Measurements from ENCODE around the gene MACROD1. TPM values are rescaled to one million over a fixed set of nuclear protein-coding genes. Genes with fewer than 3 reads are reported as not detected.
"Not testable (repeated sequence)": the region's sequence is repeated elsewhere in the genome, so short reads cannot be mapped to it uniquely, and the experiment has no call there.

Gene MACROD1
- total RNA-seq, 1 donor from 2014 or later, result 9.3 TPM

- no peak for DNase-seq (ENCODE audit: low read depth)
Observed at GRCh38 chr11:64056861-64057260, 109.1 kb downstream of the MACROD1 start.

DNA sequence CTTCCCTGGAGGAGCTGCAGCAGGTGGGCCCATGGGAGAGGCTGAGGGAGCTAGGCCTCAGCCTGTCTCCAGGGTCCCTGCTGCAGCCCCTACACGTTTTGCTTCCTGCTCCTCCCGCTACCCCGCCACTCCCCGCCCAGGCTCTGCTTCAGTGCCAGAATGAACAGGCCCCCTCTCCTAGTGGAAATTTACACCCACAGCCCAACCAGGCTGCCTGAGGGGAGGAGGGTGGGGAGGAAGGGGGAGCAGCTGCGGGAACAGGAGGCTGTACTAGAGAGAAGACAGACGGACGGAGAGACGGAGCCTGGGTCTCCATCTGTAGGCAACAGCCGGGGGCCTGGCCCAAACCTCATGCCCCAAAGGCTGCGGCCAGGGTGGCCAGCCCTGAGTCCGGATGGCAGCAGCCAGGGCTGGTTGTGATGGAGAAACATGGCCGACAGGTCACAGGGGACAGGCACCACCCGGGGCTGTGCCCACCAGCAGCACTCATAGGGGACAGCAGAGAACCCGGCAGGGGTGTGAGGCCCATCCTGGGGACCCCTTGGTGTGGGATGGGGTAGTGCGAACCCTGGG, 109.6 kb downstream of the MACROD1 start:
- no peak for DNase-seq (ENCODE audit: low read depth)

DNA sequence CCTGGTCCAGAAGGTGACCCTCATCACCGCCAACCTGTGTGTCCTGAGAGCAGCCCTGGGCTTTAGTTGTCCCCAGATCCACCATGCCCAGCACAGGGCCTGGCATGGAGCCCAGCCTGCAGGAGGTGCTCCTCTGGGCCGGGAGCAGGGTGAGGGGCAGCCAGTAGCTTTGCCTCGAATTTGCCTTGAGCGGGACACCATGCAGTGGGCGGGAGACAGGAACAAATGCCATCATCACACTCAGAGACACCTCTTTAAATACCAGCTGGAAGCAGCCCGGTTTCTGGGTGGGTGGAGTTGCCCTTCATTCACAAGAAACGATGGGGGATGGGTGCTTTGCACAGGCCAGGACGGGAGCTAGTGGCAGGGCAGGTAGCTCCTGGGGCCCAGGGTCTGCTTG, 110.8 kb downstream of the MACROD1 start:
- no peak for DNase-seq (ENCODE audit: low read depth)

DNA sequence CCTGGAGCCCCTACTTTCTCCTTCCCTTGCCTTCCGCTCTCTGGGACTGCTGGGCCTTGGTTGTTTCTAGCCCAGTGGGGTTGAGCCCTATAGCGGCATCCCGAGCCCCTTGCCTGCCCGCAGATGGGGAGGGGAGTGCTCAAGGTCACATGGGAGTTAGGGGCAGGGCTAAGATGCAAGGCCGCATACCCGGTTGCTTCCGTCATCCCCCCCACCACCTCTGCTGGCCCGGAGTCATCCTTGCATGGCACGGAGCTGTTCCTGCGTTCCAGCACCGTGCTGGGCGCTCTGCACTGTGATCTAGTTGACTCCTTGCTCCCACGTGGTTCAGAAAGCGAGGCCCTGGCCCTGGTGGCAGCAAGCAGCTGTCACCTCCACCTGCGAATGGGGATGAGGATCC, 112.2 kb downstream of the MACROD1 start:
- DNase-seq (ENCODE audit: low read depth), result no peak

GRCh38 chr11:64052938-64053622, 112.8 kb downstream of the MACROD1 start:
- DNase-seq (ENCODE audit: low read depth), result no peak

GRCh38 chr11:64052436-64052835, 113.5 kb downstream of the MACROD1 start:
- DNase-seq (ENCODE audit: low read depth), result no peak

GRCh38 chr11:64051297-64051696, 114.6 kb downstream of the MACROD1 start:
- no peak for DNase-seq (ENCODE audit: low read depth)

GRCh38 chr11:64049509-64049908, 116.4 kb downstream of the MACROD1 start:
- no peak for DNase-seq (ENCODE audit: low read depth)

- DNase-seq (ENCODE audit: low read depth), result no peak
Observed at GRCh38 chr11:64048042-64048854, 117.7 kb downstream of the MACROD1 start.

DNA sequence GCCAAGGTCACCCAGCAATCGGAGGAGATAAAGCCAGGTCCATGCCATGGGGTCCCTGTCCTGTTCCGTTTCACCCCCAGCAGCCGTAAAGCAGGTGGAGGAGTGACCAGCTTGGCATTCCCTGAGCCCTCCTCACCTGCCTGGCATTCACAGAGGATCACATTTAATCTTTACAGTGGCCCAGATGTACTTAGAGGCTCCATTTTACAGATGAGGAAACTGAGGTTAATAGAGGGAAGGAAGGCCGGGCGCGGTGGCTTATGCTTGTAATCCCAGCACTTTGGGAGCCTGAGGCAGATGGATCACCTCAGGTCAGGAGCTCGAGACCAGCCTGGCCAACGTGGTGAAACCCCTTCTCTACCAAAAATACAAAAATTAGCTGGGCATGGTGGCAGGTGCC, 118.5 kb downstream of the MACROD1 start:
- not testable (repeated sequence) for DNase-seq (ENCODE audit: low read depth)

GRCh38 chr11:64045700-64046099, 120.2 kb downstream of the MACROD1 start:
- DNase-seq (ENCODE audit: low read depth), result no peak

GRCh38 chr11:64044730-64045393, 121.1 kb downstream of the MACROD1 start:
- DNase-seq (ENCODE audit: low read depth), result peak; percentile 17

DNA sequence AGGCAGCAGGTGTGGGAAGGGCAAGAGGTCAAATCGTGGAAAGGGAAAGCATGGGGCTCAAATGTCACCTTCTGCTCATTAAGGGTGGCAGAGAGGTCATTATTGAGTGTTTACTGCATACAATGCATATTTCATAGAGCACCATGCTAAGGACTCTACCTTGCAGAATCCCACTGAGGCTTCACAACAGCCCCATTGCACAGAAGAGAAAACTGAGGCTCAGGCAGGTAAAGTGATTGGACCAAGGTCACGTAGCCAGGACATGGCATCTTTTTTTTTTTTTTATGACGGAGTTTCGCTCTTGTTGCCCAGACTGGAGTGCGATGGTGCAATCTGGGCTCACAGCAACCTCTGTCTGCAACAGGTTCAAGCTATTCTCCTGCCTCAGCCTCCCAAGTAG, 122.4 kb downstream of the MACROD1 start:
- no peak for DNase-seq (ENCODE audit: low read depth)

- no peak for DNase-seq (ENCODE audit: low read depth)
Observed at GRCh38 chr11:64042301-64042700, 123.6 kb downstream of the MACROD1 start.

GRCh38 chr11:64041846-64042245, 124.1 kb downstream of the MACROD1 start:
- no peak for DNase-seq (ENCODE audit: low read depth)

DNA sequence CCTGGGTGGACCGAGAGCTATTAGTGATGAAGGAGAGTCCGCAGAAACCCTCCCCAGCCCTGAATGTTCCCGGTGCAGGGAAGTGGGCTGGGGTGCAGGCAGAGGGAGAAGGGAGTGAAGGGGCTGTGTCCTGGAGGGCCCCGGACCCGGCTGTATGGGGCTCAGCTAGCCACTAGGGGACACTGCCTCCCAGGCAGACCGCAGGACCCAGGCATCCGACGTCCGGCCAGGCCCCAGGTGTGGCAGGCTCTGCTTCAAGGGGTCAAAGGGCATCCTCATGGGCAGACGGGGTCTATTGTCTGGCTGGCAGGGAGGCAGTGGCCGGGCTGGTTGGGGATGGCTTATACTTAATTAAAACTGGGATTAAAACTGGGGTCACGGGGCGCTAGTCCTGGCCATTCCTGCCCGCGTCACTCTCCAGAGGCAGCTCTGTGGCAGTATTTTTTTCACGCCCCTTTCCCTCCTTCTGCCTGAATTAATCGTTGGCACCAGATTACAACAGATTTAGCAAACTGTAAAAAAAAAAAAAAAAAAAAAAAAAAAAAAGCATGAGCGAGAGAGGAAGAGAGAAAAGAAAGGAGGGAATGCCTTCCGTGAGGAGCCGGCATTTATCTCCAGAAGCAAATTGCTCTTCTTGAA, 125.1 kb downstream of the MACROD1 start:
- DNase-seq (ENCODE audit: low read depth), result no peak

DNA sequence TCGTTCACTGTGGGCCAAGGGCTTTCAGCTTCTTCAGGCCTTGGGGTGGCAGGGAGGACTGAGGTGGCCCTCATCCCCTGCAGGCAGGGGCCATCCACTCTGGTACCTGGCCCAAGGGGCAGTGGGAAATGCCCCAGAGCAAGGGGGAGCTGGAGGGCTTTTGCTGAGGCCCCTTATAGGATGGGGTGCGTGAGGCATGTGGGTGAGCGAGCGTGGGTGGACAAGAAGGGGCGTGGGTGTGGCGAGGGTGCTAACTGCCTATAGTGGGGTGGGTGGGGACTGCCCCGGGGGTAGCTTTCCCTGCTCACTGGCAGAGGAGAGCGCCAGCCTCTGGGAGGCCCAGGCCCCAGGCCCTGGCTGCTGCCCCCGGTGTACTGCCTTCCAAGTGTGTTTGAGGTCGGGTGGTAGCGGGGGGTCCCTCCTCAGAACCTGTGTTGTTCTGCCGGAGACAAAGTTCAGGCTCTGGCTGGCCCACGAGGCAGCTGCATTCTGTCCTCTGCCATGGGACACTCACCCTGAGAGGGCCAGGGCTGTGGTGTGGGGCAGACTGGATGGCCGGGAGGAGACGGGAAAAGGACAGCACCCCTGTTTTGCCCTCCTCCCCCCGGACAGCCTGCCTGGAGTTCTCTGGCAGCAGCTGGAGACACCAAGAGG, 126.8 kb downstream of the MACROD1 start:
- DNase-seq (ENCODE audit: low read depth), result no peak

- no peak for DNase-seq (ENCODE audit: low read depth)
Observed at GRCh38 chr11:64038500-64038899, 127.4 kb downstream of the MACROD1 start.

DNA sequence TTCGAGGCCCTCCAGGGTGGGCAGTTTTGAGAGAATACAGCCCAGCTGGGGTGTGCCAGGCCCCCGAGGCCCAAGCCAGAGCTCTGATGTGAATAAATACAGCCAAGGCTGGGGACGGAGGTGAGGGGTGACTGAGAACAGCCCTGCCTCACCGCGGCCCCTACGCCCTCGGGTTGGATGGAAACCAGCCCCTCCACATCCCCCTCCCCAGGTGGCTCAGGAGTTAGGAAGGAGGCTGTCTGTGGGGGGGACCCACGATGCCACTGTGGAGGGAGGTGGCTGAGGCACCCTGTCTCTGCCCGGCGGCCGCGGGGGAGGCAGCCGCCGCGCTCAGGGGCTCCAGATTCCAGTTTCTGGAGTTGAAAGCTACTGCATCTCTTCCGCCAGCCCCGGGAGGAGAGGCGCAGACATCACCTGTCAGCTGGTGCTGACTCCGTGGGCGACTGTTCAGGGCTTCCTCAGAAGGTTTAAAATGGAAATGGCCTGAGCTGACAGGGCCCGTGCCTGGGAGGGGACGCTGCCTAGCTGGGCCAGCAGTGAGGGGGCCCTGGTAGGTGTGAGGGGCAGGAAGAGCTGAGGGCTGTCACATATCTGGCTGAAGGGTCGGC, 128.8 kb downstream of the MACROD1 start:
- DNase-seq (ENCODE audit: low read depth), result no peak

DNA sequence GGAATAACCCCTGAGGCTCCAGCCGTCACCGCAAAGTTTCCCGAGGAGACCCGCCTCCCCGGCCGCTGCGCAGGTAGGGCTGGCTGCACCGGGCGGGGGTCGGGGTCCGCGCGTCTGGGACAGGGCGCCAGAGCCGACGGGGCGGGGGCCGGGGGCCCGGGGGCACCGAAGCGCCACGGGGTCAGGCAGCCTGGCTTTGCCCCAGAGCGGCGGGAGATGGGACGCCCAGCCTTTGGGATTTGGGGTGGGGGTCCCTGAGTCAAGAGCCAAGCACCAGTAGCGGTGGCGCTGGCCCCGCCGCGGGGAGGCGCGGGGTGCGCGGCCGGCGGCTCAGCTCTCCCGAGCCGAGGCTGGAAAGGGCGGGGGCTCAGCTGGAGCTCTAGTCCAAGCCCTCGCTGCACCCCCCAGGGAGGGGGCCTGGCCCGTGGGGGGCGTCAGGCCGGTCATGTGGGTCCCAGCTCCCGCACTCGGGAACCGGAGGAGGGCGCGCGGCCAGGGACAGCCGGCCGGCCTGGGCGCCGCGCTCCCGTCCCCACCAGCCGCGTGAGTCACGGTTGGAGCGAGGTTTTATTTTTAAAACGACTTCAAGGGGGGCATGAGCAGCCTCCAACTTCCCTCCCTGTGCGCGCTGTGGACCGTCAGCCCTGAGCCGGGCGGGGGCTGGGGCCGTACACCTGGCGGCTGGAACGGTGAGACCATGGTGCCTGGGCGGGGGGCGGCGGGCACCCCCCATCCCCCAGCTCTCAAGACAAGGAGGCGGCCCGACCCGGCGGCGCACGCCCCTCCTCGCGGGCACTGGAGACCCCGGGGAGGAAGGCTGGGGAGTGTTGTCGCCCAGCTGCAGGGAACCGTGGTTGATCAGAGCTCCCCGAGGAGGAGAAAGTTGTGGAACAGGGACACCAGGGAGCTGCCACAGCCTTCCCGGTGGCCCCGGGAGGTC, 129.6 kb downstream of the MACROD1 start:
- no peak for DNase-seq (ENCODE audit: low read depth)
